Sigmoid colon (tissue), 4 donors: ENCODE measurements around the gene TMED9.

ENCODE experiments used
- POLR2A ChIP-seq, 2 donors: fragments of 450-650 bp; IDR thresholded peaks; one replicate each; pipeline ENCODE4 v1.6.1; 2016; ENCODE audit warnings: antibody characterized with exemption in 2 of 2, mild to moderate bottlenecking in 2 of 2, moderate library complexity in 2 of 2
- POLR2AphosphoS5 ChIP-seq, 4 donors: sonication (generic); formaldehyde crosslinking; IDR thresholded peaks; one replicate each; pipeline ENCODE4 v1.6.1; 2017; ENCODE audit warnings: antibody characterized with exemption in 4 of 4
- TF ChIP-seq, protein P1 (sequence below), 4 experiments: fragments of 450-650 bp in 3 of 4; fragments of 200-600 bp in 1 of 4; IDR thresholded peaks; one replicate each; pipeline ENCODE4 v1.5.1; 2016 to 2019; ENCODE audit warnings: antibody characterized with exemption in 4 of 4, mild to moderate bottlenecking in 3 of 4, moderate library complexity in 2 of 4

DNA sequence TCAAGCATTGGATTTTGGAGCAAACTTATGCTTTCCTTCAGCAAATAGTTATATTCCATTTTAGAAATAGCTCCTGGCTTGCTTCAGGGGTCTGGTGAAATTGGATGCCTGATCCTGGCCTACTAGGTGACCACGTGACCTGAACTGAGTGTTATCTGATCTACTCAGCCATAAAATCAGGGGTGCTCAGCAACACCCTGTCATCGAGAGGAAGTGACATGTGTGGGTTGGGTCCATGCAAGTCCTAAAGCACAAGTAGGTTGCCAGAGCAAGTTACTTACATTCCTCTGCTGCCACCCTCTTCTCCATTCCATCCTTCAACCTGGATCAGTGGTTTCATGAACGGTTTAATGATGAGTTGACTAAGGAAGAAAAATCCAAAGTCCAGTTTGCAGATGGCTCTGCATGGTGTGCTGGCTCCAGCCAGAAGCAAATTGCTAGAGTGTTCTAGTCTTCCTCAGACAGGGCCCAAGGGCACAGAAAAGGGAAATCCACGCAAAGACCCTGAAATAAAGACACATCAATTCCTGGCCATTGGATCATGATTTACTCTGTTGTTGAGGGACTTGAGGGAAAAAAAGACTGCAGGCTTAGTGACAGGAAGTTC is 34.9 kb upstream of the TMED9 start:
- TF ChIP-seq, protein P1, sequence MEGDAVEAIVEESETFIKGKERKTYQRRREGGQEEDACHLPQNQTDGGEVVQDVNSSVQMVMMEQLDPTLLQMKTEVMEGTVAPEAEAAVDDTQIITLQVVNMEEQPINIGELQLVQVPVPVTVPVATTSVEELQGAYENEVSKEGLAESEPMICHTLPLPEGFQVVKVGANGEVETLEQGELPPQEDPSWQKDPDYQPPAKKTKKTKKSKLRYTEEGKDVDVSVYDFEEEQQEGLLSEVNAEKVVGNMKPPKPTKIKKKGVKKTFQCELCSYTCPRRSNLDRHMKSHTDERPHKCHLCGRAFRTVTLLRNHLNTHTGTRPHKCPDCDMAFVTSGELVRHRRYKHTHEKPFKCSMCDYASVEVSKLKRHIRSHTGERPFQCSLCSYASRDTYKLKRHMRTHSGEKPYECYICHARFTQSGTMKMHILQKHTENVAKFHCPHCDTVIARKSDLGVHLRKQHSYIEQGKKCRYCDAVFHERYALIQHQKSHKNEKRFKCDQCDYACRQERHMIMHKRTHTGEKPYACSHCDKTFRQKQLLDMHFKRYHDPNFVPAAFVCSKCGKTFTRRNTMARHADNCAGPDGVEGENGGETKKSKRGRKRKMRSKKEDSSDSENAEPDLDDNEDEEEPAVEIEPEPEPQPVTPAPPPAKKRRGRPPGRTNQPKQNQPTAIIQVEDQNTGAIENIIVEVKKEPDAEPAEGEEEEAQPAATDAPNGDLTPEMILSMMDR (IDR thresholded peaks at IDR 0.05), result no peak
- no peak for TF ChIP-seq POLR2A (IDR thresholded peaks at IDR 0.05)
- TF ChIP-seq POLR2AphosphoS5 (IDR thresholded peaks at IDR 0.05), result no peak
